Colon (tissue), 2 donors: Measurements from ENCODE around the gene SLC6A13.
"Not testable (repeated sequence)": the region's sequence is repeated elsewhere in the genome, so short reads cannot be mapped to it uniquely, and the experiment has no call there.

Source experiments
- FAIRE-seq: peaks from 2 replicates; lab custom pipeline; 2012; peaks lifted over from hg19 to GRCh38; lab: Jason Lieb, UNC
- donor health status: control.
- donor health status: control.

SLC6A13 gene

GRCh38 chr12:197911-198695, 64.5 kb downstream of the SLC6A13 start:
- no peak for FAIRE-seq

GRCh38 chr12:197347-197746, 65.3 kb downstream of the SLC6A13 start:
- FAIRE-seq: no peak

- FAIRE-seq: no peak
Observed at GRCh38 chr12:196436-196835, 66.2 kb downstream of the SLC6A13 start.

DNA sequence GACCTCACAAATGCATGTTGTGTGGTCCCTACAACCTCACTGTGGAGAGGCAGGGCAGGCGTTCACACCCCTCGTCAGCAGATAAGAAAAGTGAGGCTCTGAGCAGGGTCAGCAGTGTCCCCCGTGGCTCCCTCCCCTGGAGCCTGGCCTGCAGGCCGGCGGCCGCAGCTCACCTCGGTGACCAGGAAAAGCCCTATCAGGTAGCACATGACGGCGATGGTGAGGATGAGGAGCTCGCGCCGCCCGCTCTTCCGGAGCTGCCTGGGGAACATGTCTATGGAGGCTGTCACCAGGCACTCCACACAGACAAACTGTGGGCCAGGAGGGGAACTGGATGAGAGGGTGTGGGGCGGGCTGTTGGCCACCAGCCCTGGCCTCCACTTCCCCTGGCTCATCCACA, 66.7 kb downstream of the SLC6A13 start:
- no peak for FAIRE-seq

DNA sequence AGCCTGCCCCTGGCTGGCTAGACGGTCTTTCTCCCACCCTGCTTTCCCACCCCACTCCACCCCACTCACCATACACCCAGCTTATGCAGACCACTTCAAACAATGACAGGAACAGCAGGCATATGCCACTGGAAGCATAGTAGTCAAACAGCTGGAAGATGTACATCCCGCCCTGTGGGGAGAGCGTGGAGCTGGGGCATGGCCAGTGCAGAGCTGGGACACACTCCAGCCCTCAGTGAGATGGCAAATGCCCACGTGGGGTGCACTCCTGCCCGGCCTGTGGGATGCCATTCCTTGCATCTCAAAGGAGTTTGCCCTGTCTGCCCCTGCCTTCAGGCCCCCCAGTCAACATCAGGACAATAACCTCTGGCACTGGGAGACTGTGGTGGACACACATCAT, 67.5 kb downstream of the SLC6A13 start:
- no peak for FAIRE-seq

DNA sequence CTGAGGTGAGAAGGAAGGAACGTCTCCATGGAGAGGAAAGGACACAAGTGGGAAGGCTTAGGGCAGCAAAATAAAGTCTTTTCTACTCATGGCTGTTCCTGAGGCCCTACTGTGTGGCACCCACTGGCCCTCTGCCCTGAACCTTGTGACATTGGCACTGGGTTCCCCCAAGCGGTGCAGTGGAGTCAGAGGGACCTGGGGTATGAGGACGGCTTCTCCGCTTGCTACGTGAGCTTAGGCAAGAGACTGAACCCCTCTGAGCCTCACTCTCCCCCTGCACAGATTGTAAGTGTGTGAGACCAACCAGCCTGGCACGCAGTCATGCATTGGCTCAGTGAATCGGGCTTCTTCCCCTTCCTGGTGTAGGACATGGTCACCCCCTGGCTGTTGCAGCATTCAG, 68.4 kb downstream of the SLC6A13 start:
- no peak for FAIRE-seq

- no peak for FAIRE-seq
Observed at GRCh38 chr12:193261-193660, 69.4 kb downstream of the SLC6A13 start.

DNA sequence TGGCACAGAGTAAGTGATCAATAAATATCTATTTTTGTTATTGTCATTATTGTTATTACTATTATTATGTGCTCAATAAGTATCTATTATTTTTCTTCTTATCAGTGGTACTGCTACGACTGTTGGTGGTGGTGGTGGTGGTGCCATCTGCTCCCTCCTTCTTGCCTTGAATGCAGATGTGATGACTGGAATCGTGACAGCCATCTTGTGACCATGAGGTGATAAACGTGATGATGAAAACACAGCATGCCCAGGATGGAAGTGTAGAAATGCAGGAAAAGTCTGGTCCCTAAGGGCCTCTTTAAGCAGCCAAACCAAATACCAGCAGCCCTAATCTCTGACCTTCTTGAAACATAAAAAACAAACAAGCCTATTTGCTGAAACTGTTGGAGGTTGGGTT, 71.1 kb downstream of the SLC6A13 start:
- FAIRE-seq: no peak

- FAIRE-seq: no peak
Observed at GRCh38 chr12:190881-191280, 71.8 kb downstream of the SLC6A13 start.

DNA sequence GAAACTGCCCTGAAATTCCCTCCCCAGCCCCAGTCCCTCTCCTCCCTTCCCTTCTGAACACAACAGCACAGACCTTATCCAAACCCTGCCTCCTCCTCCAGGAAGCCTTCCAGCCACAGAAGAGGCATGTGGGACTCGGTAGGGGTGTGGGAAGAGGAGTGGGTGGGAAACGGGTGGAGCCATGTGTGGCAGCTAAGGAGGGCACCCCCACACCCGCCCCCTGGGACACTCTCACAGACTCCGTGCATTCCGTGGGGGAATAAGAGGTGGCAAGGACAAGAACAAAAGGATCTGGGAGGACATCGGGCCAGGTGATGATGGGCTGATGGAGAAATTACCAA, 73.0 kb downstream of the SLC6A13 start:
- no peak for FAIRE-seq

DNA sequence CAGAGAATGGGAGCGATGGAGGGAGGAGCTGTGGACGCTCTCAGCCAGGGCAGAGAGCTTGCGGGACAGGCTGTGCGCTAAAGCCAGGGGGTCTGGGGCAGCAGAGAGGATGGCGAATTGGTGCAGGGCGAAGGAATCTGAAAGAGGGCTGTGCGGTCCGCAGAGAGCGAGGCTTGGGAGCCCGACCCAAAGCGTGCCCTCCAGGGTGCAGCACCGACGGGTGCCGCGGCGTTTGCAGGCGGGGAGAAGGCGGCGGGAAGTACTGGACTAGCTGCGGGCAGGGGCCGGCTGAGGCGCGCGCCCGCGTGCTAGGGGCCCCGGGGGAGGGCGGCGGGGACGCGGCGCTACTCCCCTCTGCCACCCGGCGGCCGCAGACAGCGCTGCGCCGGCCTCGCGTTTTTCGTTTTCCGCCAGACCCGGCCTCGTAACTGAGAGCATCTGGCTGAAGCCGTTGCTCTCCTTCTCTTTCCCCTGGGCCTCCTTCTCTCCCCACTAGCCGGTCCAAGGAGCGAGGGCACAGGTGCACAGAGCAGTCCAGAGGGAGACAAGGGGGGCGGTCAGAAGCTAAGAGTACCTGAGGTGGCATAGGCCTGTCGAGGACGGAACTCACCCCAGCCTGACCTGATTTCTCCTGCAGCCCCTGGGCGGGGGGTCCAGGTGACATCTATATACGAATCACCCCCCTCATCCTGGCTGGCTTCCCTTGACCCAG, 73.6 kb downstream of the SLC6A13 start:
- FAIRE-seq: no peak

- not testable (repeated sequence) for FAIRE-seq
Observed at GRCh38 chr12:187986-188909, 74.4 kb downstream of the SLC6A13 start.

- FAIRE-seq: no peak
Observed at GRCh38 chr12:186006-186625, 76.5 kb downstream of the SLC6A13 start.

- FAIRE-seq: no peak
Observed at GRCh38 chr12:185576-185955, 77.1 kb downstream of the SLC6A13 start.

GRCh38 chr12:184811-185575, 77.6 kb downstream of the SLC6A13 start:
- no peak for FAIRE-seq

GRCh38 chr12:182381-182892, 80.2 kb downstream of the SLC6A13 start:
- FAIRE-seq: no peak

DNA sequence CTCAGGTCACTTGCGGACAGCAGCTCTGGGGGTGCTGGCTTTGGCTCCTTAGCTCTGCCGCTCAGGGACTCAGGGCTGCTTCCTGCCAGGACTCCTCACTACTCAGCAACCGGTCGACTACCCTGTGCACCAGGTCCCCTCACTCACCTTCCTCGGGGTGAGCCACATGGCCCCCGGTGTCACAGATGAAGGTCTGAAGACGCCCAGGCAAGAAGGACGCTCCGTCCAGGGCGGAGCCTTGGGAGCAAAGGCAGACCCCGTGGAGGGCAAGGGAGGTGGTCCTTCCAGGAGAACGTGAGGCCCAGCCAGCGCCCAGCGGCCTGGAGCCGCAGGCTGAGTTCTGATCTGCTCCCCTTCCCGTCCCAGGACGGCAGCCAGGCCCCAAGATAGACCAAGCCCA, 80.7 kb downstream of the SLC6A13 start:
- no peak for FAIRE-seq

- FAIRE-seq: no peak
Observed at GRCh38 chr12:180445-180844, 82.2 kb downstream of the SLC6A13 start.

- FAIRE-seq: no peak
Observed at GRCh38 chr12:179885-180284, 82.8 kb downstream of the SLC6A13 start.

GRCh38 chr12:179131-179884, 83.3 kb downstream of the SLC6A13 start:
- no peak for FAIRE-seq

- no peak for FAIRE-seq
Observed at GRCh38 chr12:178829-179109, 83.9 kb downstream of the SLC6A13 start.
